ENCODE data around the gene TTBK2.

- TF ChIP-seq CTCF (IDR thresholded peaks at IDR 0.05) (no peak), EZH2 (IDR thresholded peaks at IDR 0.05) (no peak), EZH2phosphoT487 (IDR thresholded peaks at IDR 0.05) (no peak)
Observed at GRCh38 chr15:42712584-42712983, 208.0 kb downstream of the TTBK2 start.

Measured in neural progenitor cell (in vitro differentiated cells).